GM10847 (cell line): ENCODE results near the gene FGF2.

Experiments
- POLR2A ChIP-seq: IDR thresholded peaks from 2 replicates; pipeline ENCODE4 v1.6.1; 2011; ENCODE audit not compliant: insufficient read length; ENCODE audit errors: extremely low read depth

FGF2 gene

GRCh38 chr4:122806981-122807679 lies 19.5 kb upstream of the FGF2 start:
- no peak for TF ChIP-seq POLR2A

DNA sequence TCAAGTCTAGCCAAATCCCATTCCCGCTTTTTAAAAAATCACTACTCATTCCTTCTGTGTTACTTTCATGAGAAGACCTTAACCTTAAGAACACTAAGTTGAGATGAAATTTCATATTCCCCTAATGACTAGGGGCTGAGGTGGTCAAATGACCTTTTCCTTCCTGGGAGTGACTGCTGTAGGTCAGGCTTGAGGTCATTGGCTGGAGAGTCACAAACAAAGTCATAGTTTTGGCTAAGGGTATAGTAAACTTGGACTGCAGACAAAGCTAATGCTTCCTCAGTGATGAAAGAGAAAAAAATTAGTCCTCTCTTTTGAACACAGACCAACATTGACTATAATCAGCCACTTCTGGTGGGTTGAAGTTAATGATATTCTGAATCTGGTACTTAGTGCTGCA lies 16.0 kb upstream of the FGF2 start:
- TF ChIP-seq POLR2A: no peak

- no peak for TF ChIP-seq POLR2A
Measured at GRCh38 chr4:122814426-122814825, 12.2 kb upstream of the FGF2 start.

DNA sequence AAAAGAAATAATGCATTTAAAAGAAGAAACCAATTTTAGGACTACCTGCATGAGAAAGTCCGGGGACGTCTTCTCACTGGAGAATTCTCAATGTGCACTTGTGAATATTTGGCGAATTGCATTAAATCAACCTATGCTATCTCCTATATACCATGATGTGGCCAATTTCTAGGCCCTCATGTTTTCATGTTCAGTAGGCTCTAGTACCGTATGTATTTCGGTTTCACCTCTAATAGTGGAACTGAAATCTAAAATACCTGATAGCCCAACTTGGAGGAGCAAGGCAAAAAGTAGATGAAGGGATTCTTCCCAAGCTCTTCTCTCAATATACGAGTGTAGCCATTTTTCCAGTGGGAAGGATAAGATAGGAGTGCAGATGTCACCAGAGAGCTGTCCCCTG lies 11.4 kb upstream of the FGF2 start:
- TF ChIP-seq POLR2A: no peak

GRCh38 chr4:122816476-122816875 lies 10.2 kb upstream of the FGF2 start:
- no peak for TF ChIP-seq POLR2A

DNA sequence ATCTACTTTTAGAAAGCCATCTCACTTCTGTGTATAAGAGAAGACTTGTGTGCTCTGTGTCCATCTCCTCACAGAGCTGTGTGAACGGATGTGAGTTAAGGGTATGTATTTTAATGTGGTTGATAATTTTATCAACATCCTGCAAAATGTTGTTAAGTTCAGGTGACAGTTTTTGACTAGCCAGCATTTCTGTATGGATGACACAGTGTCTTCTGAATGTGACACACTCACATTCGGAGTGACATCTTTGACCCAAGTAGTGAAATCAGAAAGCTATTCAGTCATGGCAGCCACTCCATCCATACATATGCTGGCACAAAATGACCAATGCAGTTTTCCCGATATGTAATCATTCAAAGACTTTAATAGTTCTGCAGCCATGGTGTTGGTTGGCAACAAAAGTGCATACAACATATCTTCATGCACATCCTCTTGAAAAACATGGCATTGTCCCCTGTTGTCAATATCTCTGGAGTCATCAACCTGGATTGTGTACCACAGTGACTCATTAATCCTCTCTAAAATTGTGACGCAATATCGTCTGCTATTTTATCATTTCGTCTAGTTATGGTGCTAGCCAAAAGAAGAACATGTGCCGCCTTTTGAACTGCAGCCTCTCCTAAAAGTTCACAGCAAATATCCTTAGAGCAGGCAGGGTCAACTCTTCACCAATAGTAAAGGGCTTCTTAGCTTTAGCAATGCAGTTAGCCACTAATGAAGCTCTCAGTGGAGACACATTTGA lies 6.8 kb upstream of the FGF2 start:
- no peak for TF ChIP-seq POLR2A

DNA sequence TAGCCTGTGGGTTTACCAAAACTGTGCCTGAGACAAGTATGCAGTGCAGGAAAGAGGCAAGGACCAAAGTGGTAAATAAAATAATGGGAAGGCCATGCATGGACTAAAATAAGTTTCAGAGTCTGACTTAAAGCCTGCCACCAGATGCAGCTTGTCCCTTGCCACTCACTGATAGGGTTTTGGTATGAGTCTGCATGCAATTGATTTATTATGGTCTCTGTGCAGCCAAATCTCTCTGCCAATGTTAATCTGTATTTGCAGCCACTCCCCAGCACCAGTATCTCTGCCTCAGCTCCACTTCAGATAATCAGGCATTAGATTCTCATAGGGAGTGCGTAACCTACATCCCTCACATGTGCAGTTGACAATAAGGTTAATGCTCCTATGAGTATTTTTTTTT lies 5.5 kb upstream of the FGF2 start:
- no peak for TF ChIP-seq POLR2A

DNA sequence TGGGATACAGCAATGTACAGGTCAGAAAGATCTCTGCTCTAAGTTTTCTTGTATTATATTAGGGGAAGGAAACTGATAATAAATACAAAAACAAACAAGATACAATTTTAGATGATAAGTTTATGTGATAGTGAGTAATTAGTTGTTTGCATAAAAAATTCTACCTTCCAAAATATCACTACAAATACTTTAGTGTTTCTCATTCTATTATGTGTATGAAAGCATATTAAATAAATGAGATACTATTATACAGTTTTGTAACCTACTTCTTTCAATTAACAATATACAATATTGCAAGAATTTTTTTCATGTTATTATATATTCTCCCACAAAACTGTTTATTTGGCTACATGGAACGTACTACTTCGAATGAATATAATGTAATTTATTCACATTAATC lies 4.2 kb upstream of the FGF2 start:
- no peak for TF ChIP-seq POLR2A

DNA sequence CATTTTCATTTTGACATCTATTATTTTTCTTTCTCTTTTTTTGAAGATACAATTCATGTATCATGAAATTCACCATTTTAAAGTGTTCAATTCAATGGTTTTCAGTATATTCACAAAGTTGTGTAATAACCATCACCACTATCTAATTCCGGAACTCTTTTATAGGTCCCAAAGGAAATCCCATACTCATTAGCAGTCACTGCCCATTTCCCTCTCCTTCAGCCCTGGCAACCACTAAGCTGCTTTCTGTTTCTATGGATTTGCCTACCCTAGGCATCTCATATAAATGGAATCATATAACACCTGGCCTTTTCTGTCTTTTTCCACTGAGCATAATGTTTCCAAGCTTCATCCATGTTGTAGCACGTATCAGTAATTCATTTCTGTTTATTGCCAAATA lies 3.2 kb upstream of the FGF2 start:
- no peak for TF ChIP-seq POLR2A

- no peak for TF ChIP-seq POLR2A
Measured at GRCh38 chr4:122824616-122825015, 2.0 kb upstream of the FGF2 start.

GRCh38 chr4:122826079-122826527 lies 528 bp upstream of the FGF2 start:
- TF ChIP-seq POLR2A: no peak

DNA sequence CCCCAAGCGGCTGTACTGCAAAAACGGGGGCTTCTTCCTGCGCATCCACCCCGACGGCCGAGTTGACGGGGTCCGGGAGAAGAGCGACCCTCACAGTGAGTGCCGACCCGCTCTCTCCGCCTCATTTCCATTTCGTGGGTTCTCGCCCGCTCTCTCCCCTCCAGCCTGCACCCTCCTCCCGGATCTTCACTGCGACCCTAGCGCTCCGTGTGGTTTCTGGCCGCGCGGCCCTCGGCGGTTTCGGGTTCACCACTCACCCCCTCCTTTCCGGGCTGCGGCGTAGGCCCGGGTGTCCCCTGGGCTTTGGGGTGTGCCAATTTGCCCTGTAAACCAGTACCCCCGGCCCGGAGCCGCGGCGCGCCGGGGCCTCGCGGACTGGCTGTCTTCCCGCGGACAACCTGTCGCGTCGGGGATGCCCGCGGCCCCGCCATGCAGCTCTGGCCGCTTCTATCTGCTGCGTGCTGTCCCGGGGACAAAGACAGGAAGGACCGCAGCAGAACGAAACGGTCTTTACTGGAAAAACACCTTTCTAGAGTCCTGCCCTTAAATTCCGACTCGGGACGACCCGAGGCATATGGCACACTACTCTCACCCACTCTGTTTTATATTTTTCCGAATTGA lies 737 bp downstream of the FGF2 start:
- TF ChIP-seq POLR2A: peak; percentile 31

DNA sequence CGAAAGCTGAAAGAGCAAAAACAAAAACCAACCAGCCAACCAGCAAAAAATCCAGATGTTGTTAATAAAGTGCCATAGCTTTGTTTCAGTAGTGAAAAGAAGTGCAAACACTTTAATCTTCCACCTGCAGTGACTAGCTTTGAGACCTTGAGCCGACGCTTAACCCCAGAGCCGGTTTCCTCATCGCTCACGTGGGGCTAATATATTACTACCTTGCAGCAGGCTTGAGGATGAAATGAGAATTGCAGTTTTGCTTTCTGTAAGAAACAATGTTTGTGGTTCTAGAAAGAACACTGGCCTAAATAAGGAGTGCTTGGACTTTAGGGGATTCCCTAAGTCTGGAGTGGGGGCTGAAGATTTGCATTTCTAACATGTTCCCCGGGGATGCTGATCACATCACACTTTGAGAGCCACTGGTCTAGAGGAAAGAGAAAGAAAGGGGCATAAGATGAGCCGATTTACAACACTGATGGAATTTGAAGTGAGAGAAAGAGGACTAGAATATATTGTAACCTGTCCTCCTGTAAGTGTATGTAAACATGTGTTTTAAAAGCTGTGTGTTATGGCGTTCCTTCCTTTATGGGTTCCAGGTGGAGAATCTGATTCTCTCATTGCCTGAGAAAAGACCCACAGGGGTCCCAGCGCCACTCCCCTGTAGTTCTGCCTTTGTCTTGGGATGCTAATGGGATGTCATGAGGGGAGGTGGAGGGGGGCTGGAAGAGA lies 1.4 kb downstream of the FGF2 start:
- no peak for TF ChIP-seq POLR2A

- no peak for TF ChIP-seq POLR2A
Measured at GRCh38 chr4:122830426-122831095, 3.9 kb downstream of the FGF2 start.
